Gastroesophageal sphincter (tissue), 4 donors: ENCODE measurements around the gene DOK5. TPM values are rescaled to one million over a fixed set of nuclear protein-coding genes. Genes with fewer than 3 reads are reported as not detected.
A peak's percentile ranks its signal among the peaks of the same experiment; 100 is the strongest.

Experiments
- ATAC-seq: fragments of 150-250 bp; one replicate; pipeline ENCODE4 v1.9.1; 2016; ENCODE audit warnings: mild to moderate bottlenecking, moderate library complexity
- H3K27ac ChIP-seq, 4 donors: fragments of 200-600 bp; sonication (generic) in 3 of 4; 1 replicate in 3 of 4; 2 replicates in 1 of 4; pipeline ENCODE4 v1.5.1; 2016 to 2019
- H3K27me3 ChIP-seq: fragments of 200-600 bp; sonication (generic); one replicate; pipeline ENCODE4 v1.5.1; 2019
- H3K36me3 ChIP-seq, 2 donors: fragments of 200-600 bp; sonication (generic); one replicate each; pipeline ENCODE4 v1.5.1; 2019; ENCODE audit warnings: control low read depth in 1 of 2
- H3K4me1 ChIP-seq, 3 donors: fragments of 200-600 bp; sonication (generic); 1 replicate in 2 of 3; 2 replicates in 1 of 3; pipeline ENCODE4 v1.5.1; 2016 to 2019; ENCODE audit warnings: control low read depth in 2 of 3
- H3K4me3 ChIP-seq, 2 donors: fragments of 200-600 bp; sonication (generic); one replicate each; pipeline ENCODE4 v1.5.1; 2019; ENCODE audit warnings: mild to moderate bottlenecking in 1 of 2, moderate library complexity in 1 of 2
- H3K9me3 ChIP-seq, 3 donors: fragments of 200-600 bp; sonication (generic); one replicate each; pipeline ENCODE4 v1.5.1; 2017 to 2019; ENCODE audit warnings: control low read depth in 2 of 3
- CTCF ChIP-seq, 4 experiments: fragments of 200-600 bp in 2 of 4; fragments of 450-650 bp in 2 of 4; sonication (generic) in 1 of 4; IDR thresholded peaks; one replicate each; pipeline ENCODE4 v1.5.1; 2017 to 2019; ENCODE audit warnings: antibody characterized with exemption in 4 of 4, mild to moderate bottlenecking in 2 of 4, moderate library complexity in 2 of 4
- EP300 ChIP-seq: sonication (generic); formaldehyde crosslinking; IDR thresholded peaks from one replicate; pipeline ENCODE4 v1.6.1; 2017; ENCODE audit warnings: antibody characterized with exemption, mild to moderate bottlenecking
- POLR2A ChIP-seq, 2 donors: fragments of 450-650 bp; IDR thresholded peaks; one replicate each; pipeline ENCODE4 v1.6.1; 2017; ENCODE audit warnings: antibody characterized with exemption in 2 of 2, mild to moderate bottlenecking in 2 of 2, moderate library complexity in 1 of 2
- POLR2AphosphoS5 ChIP-seq: sonication (generic); formaldehyde crosslinking; IDR thresholded peaks from one replicate; pipeline ENCODE4 v1.6.1; 2017; ENCODE audit warnings: antibody characterized with exemption
- WGBS, 2 donors: methylation state at CpG; one replicate each; pipeline ENCODE4 v1.1.5; 2018; ENCODE audit warnings: low coverage in 1 of 2; 5-methylcytosine and 5-hydroxymethylcytosine counted together
- total RNA-seq, 4 donors: library from RNA; depleted of rRNA; stranded (reverse); fragments of >200 nt; gene quantifications; one replicate each; pipeline ENCODE4 v1.1.0, GENCODE V29; 2016

The DOK5 gene
- 1 to 10 TPM in 2 of 4 donors, under 1 TPM in 2; 0.62 to 2.7 (median 1.4) TPM for total RNA-seq

DNA sequence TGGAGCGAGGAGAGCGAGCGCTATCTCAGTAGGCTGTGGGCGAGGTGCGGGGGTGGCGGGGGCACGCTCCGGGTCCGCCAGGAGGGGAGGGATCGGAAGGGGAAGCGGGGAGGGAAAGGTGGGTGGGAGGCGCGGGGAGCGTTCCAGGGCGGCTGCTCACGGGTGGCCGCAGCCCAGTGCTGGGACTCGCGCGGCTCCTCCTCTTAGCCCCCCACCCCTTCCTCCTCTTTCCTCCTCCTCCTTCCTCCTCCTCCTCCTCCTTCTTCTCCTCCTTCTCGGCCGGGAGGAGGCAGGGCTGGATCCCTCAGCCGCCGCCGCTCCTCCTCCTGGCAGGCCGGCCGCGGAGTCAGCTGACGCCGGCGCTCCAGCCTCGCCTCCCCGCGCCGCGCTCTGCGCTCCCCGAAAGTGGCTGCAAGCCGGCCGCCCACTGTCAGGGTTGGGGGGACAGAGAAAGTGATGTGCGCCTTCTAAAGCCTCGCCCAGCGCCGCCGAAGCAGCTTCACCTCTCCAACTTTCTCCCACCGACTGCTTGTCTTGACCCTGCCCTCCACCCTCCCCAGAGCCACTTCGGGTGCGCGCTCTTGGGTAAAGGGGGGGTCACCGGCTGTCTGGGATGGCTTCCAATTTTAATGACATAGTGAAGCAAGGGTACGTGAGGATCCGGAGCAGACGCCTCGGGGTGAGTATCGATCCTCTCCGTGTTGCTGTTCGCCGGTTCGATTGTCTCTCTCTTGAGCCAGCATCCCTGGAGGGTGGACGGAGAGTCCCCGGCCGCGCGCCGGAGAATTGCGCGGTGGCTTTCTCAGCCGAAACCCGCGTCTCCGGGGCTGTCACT, at the start of gene DOK5:
Gene DOK5 (plus strand): TSS at position 260 of the 835 bp plus-strand sequence. CDS start 354 bp downstream, at position 614.
- WGBS, 2 donors = 0% methylated on average over 2 of the region's 71 CpGs; no CpG with 5 or more reads in 1 of the 2 donors
- Histone ChIP-seq H3K4me3 (peak within 1 kb of the TSS; percentile 32 to 61), H3K9me3 (no peaks in the 10 kb centered on the region), H3K27ac (peak within 1 kb of the TSS in 3 of 4 donors; percentile 14 to 61 (median 22)), H3K4me1 (peaks cover 0 to 31% (median 5%) of the 10 kb centered on the region in 3 donors), H3K27me3 (peaks cover 54% of the 10 kb centered on the region), H3K36me3 (no peaks in the 10 kb centered on the region)
- ATAC-seq = peak; percentile 79
- TF ChIP-seq POLR2A (IDR thresholded peaks at IDR 0.05) = no peak
- TF ChIP-seq CTCF (IDR thresholded peaks at IDR 0.05) = no peak
- no peak for TF ChIP-seq POLR2AphosphoS5
- TF ChIP-seq EP300 = no peak

GRCh38 chr20:54429364-54429763, 46.0 kb upstream of the DOK5 start:
- H3K36me3 ChIP-seq = no peaks in the 10 kb centered on the region
- no peaks in the 10 kb centered on the region for H3K27me3 ChIP-seq
- no peak overlapping the region for H3K4me3 ChIP-seq
- H3K27ac ChIP-seq = no peak overlapping the region
- peaks cover 0 to 16% (median 0%) of the 10 kb centered on the region in 3 donors for H3K9me3 ChIP-seq
- no peak for ATAC-seq
- H3K4me1 ChIP-seq = no peaks in the 10 kb centered on the region
- WGBS, 2 donors = 60 to 70% methylated on average over 1 to 2 of the region's 7 CpGs
- TF ChIP-seq CTCF (IDR thresholded peaks at IDR 0.05) = no peak
- no peak for TF ChIP-seq POLR2AphosphoS5
- no peak for TF ChIP-seq POLR2A (IDR thresholded peaks at IDR 0.05)
- TF ChIP-seq EP300 = no peak

- WGBS, 2 donors = 54 to 84% methylated on average over 10 of the region's 10 CpGs
- Histone ChIP-seq H3K36me3 (no peaks in the 10 kb centered on the region), H3K9me3 (no peaks in the 10 kb centered on the region), H3K4me3 (no peak overlapping the region), H3K4me1 (no peaks in the 10 kb centered on the region), H3K27ac (no peak overlapping the region), H3K27me3 (no peaks in the 10 kb centered on the region)
- TF ChIP-seq POLR2A (IDR thresholded peaks at IDR 0.05) (no peak), EP300 (no peak), CTCF (IDR thresholded peaks at IDR 0.05) (no peak), POLR2AphosphoS5 (no peak)
- no peak for ATAC-seq
Observed at GRCh38 chr20:54431156-54431944, 44.0 kb upstream of the DOK5 start.

DNA sequence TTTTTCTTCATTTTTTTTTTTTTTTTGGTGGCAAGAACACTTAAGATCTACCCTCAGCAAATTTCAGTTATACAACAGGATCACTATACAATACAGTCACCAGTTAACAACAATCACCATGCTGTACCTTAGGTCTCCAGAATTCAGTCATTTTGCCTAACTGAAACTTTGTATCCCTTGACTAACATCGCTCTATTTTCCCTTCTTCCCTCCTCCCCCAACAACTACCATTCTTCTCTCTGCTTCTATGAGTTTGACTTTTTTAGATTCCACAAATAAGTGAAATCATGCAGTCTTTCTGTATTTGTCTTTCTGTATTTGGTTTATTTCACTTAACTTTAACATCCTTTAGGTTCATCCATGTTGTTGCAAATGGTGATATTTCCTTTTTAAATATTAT, 42.4 kb upstream of the DOK5 start:
- no peak for ATAC-seq
- H3K9me3 ChIP-seq = no peaks in the 10 kb centered on the region
- WGBS, 2 donors = 80 to 89% methylated on average over 1 of the region's 1 CpG
- no peaks in the 10 kb centered on the region for H3K4me1 ChIP-seq
- H3K27me3 ChIP-seq = no peaks in the 10 kb centered on the region
- H3K36me3 ChIP-seq = no peaks in the 10 kb centered on the region
- TF ChIP-seq POLR2AphosphoS5 = no peak
- no peak for TF ChIP-seq POLR2A (IDR thresholded peaks at IDR 0.05)
- no peak for TF ChIP-seq CTCF (IDR thresholded peaks at IDR 0.05)
- no peak for TF ChIP-seq EP300
- H3K4me3 ChIP-seq = no peak overlapping the region
- no peak overlapping the region for H3K27ac ChIP-seq
